ENCODE data around the gene CDC42.

CDC42 gene

DNA sequence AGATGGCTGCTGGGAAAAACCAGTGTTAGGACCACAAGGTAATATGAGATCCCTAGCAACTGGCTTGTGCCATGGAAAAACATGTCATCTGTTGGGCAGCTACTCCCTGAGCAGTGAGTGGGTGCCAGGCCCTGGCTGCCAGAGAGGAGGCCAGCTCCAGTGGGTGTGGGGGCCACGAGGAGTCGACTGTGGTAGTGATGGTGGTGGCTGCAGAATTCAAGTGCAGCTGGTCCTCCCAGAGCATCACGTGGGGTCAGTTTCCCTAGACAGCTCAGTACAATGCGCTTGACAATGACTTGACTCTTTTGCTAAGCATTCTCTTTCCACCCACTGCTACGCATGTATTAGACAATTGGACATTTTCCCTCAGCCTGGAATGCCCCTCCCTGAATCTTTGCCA lies 14.5 kb upstream of the CDC42 start:
- no peak for DNase-seq

DNA sequence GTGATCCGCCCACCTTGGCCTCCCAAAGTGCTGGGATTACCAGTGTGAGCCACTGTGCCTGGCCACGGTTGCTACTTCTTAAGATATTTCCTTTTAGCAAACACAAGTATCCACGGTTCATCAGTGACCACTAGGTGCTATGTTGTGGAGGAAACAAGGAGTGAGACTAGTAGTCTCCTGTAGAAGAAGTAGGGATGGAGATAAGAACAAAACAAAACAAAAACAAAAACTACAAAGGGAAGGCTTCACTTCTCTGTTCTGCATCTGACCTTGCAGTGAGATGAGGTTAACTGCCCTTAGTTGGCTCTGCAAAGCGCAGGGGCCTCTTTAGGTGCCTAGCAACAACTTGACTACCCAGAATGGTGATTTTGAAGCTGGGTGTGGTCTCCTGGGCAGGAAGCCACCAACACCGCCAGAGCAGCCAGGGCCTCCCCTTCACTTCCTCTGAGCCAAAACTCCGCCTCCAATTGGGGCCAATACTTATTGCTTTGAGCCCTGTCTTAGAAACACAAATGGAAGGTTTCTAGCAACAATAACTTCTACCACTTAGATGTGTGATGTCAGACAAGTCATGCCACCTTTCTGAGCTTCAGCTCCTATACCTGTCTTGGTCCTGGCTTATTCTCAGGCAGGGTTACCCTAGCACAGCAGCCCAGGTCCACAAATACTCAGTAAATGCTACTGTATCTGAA lies 12.8 kb upstream of the CDC42 start:
- peak; percentile 65 to 83 for DNase-seq

DNA sequence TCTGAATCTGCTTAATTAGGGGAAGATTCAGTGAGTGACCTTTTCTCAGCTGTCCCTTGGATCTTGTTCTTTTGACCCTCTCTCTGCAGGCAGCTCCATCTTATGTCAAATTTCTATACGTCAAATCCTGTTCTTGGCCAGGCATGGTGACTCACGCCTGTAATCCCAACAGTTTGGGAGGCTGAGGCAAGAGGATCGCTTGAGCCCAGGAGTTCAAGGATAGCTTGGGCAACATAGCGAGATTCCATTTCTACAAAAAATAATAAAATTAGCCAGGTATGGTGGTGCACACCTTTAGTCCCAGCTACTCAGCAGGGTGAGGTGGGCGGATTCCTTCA lies 12.3 kb upstream of the CDC42 start:
- no peak for DNase-seq

DNA sequence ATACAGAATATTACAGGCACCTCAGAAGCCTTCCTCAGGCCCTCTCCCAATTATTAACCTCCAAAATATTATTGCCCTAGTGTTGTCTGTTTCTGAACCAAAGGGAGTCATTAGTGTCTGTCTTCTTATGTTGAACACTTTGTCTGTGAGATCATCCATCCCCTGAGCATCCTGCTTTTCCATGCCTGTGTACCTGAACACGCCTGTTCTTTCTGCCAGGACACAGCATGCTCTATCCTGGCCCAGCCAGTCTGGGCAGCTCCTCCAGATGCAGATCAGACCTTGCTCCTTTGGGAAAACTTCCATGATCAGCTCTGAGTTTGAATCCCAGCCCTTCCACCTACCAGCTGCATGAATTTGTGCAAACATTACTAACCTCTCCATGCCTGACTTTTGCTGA lies 11.0 kb upstream of the CDC42 start:
- no peak for DNase-seq

DNA sequence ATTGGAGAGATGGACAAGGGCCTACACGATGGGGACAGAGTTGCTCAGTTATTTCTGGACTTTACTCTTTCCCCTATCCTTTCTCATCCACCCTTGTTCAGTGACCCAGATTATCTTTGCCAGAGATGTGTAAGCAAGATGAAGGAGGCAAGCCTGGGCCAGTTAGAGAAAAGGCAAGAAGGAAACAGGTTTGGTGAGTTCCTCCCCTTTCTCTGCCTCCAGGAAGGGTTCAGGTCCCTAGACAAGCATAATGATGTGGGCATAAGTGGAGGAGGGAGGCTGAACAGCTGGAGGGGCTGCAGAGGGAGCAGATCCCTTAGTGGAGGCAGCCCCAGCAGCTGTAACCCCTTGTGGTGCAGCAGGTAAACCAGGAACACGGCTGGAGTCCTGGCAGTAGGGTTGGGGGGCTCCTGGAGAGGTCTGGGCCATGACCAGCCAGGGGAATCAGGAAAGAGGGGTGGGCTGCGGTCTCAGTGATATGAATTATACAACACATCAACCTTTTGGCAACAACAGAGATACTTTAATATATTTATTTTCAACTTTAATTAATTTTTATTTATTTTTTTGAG lies 9.2 kb upstream of the CDC42 start:
- no peak for DNase-seq

DNA sequence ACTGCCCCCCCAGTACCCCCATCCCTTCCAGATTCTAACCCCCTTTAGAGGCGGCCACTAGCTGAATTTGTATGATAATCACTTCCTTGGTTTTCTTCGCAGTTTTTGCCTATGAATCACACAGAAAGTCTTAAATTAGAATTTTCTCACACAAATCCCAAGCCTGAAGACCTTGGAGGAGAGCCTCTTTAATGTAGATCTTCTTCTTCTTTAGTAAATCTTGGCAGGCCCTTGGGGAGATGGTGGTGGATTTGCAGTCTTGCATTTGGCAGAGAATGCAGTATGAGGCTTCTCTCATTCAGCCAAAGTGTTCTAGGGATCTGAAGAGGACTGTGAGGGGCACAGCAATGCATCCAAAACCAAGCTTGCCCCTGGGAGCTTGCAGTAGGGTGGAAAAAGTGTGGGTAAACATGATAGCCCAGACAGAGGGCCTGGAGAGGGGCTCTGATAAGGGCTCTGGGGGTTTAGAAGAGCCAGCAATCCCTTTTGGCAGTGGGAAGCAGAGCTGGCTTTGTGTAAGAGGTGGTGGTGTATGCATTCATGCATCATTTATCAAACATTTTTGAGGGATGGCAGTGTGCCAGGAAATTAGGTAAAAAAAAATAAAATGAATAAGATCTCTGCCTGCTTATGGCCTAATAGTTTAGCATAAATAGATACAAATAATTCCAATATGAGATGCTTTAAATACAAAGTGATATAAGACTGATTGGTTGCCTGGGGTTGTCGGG lies 7.7 kb upstream of the CDC42 start:
- DNase-seq: peak; percentile 66 to 79

DNA sequence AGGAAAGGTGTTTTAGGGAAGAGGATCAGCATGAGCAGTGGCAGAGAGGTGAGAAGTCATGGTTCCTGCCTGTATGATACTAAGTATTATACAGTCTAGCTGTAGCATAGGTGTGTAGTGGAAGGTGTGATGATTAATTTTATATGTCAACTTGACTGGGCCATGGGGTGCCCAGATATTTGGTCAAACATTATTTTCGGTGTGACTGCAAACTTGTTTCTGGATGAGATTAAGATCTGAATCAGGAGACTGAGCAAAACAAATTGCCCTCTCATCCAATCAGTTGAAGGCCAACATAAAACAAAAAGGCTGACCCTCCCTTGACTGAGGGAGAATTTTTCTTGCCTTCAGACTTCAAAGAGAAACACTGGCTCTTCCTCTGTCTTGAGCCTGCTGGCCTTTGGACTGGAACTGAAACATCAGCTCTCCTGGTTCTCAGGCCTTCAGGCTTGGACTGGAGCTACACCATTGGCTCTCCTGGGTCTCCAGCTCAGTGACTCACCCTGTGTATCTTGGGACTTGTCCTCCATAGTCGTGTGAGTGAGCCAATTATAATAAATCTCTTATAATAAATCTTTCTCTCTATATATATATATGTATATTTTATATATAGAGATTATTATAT lies 6.8 kb upstream of the CDC42 start:
- peak in 1 of 2 experiments; percentile 20 for DNase-seq

DNA sequence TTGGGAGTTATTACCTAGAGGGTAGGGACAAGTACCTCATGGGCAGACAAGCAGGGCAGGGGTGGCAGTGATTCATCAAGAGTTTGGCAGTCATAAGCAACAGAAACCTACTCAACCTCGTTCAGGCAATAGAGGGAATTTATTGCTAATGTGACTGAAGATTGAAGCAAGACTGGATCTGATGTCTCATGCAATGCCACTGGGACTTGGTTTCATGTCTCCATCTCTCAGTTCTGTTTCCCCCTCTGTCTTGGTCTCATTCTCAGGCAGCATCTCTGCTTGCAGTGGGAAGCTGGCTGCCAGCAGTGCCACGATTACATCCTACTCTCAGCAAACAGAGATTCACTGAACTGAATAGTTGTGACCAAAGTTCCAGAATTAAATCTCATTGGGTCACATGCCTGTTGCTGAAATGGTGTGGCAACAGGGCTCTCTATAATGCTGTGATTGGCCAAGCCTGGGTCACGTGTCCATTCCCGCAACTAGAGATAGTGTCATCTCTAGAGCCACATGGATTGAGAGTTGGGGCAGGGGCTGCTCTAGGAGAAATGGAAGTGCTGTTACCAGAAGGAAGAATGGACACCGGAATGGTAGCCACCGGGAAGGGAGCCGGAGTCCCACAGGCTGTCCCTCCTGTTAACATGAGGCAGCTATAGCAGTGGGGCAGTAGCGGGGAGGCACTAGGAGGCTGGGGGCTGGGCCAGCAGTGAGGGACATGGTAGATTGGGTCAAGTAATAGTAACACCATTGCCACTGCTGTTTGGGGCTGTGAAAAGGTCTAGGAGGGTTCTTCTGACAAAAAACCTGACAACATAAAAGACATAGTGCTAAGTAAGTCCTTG lies 3.9 kb upstream of the CDC42 start:
- DNase-seq: no peak

DNA sequence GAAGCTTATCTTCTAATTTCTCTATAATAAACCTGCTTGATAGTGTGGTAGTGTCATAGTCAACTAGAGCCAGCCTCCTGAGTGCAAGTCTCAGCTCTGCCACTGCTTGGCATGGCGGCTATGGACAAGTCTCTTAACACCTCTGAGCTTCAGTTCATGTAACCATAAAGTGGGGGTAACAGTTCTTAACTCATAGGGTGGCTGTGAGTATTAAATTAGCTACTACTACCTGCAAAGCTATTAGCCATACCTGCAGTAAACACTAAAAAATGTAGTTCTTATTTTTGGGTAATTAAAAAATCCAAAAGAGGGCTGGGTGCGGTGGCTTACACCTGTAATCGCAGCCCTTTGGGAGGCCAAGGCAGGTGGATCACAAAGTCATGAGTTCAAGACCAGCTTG lies 2.2 kb upstream of the CDC42 start:
- DNase-seq: no peak

DNA sequence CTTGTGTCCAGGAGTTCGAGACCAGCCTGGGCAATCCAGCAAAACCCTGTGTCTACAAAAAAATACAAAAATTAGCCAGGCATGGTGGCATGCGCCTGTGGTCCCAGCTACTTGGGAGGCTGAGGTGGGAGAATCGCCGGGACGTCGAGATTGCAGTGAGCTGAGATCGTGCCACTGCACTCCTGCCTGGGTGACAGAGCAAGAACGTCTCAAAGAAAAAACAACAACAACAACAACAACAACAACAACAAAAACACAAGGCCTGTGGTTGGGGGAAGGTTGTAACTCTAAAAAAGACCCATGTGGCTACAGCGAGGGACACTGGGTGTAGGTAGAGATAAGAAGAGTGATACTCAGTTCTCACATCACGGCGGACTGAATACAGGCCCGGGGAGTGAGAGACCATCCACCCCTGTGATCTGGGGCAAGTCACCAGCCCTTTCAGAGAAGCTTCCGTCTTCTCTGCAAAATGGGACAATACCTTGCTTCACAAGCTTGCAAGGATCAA lies 848 bp upstream of the CDC42 start:
- DNase-seq: no peak

DNA sequence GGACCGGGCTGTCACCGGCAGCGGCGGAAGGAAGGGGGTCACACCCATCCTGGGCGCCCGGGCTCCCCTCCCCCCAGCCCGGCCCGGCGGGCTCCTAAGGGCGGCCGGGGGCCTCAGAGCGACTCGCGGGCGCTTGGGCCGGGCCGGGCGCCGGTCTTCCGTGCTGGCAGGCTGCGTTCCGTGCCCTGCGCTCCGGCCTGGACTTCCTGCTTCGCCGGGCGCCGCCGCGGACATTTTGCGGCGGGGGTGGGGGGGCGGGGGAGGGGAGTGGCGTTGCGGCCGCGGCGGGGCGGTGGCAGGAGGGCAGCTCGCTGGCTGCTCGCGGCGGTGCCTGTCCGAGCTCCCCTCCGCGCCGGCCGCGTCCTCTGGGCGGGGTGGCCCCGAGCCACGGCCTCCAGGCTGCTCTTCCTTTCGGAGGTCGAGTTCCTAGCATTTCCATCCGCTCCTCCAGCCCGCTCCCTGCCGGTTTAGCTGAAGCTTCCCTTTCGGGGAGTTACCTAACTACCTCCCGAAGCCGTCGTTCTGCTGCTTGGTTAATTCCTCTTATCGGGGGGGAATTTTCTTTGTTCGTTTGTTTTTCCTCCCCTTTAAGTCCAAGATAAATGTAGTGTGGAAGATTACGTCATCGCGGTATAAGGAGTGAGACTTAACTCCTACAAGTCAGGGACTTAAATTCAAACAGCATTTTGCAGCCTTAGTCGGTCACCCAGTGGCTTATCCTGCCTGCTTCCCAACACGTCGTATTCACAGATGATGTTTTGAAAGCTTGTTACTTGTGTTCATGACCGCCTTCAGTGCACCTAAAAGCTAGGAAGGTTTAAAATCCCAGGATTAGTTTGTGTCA lies 730 bp downstream of the CDC42 start:
- DNase-seq: peak in 1 of 2 experiments; percentile 60

DNA sequence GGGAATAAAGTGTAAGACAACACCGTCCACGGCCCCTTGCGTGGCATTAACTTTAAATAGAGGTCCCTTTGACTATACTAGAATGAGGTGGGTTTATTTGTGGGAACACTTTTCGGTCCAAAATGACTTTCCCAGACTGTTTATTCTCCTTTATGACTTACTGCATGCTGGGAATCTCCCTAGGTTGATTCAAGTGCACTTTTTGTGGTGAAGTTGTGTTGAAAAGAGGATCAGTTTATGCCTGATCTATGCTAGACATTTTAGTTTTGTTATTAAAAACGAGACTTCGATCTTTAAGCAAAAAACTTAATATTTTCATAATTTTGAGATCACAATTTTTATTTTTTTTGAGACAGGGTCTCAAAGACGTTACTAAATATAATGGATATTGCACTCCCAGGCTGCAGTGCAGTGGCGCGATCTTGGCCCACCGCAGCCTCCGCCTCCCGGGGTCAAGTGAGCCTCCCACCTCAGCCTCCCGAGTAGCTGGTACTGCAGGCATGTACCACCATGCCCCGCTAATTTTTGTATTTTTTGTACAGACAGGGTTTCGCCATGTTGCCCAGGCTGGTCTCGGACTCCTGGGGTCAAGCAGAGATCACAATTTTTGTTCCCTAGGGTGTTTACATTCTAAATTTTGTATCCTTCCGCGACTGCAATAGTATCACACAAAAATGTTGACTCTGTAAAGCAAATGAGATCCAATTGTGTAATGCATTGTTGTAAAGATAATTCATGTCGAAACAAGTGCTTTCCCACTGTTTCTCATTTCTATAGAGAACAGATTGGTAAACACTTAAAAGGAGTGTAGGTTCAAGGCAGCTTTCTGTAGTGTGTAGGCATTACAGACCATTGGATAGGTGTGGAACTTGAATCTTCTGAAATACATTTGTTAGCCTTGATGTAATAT lies 1.6 kb downstream of the CDC42 start:
- no peak for DNase-seq

DNA sequence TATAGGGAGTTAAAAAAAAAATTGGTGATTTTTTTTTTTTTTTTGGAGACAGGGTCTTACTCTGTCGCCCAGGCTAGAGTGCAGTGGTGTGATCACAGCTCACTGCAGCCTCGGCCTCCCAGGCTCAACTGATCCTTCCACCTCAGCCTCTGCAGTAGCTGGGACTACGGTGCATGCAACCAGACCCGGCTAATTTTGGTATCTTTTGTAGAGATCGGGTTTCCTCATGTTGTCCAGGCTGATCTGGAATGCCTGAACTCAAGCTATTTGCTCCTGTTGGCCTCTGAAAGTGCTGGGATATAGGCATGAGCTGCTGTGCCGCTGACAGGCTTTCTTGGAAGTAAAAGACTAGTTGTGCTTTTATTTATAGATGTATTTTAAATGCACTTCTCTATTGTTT lies 3.0 kb downstream of the CDC42 start:
- no peak for DNase-seq

DNA sequence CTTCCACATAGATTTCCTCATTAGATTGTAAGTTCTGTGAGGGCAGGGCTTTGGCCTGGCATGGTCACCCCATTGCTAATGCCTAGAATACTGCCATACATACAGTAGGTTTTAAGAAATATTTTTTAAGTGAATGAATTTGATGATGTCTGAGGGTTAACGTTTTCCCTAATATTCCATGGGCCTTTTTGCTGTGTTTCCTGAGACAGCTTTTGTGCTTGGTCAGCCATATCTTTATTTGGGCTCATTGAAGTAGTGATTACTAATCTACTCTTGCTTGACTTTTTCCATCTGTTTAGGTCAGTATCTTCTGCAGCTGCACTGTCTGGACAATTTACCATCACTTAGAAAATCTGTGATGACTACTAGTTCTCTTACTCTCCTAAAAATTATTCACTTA lies 3.5 kb downstream of the CDC42 start:
- DNase-seq: no peak

DNA sequence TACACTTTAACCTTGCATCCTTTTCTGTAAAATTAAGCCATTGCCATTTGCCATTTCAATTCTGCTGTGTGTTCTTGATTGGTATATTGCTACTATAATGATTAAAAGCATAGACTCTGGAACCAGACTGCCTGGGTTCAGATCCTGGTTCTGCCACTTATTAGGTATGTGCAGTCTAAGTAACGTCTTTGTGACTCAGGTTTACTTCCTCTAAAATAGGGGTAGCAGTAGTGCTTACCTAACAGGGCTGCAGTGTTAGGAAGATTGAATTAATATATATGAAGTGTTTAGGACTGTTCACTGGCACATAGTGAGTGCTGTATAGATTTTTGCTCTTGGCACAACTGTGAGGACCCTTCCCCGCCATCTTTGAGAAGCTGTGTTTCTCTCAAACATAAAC lies 4.4 kb downstream of the CDC42 start:
- no peak for DNase-seq

DNA sequence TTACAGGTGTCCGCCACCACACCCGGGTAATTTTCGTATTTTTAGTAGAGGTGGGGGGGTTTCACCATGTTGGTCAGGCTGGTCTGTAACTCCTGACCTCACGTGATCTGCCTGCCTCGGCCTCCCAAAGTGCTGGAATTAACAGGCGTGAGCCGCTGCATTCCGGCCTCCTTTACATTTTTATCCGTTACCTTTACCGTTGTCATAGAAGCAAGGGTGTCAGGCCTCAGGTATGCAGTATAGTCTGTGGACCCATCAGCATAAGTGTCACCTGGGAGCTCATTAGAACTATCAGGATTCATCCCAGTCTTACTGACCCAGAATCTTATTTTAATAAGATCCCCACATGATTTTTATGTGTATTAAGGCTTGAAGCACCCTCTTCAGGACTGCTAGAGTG lies 5.4 kb downstream of the CDC42 start:
- DNase-seq: no peak

DNA sequence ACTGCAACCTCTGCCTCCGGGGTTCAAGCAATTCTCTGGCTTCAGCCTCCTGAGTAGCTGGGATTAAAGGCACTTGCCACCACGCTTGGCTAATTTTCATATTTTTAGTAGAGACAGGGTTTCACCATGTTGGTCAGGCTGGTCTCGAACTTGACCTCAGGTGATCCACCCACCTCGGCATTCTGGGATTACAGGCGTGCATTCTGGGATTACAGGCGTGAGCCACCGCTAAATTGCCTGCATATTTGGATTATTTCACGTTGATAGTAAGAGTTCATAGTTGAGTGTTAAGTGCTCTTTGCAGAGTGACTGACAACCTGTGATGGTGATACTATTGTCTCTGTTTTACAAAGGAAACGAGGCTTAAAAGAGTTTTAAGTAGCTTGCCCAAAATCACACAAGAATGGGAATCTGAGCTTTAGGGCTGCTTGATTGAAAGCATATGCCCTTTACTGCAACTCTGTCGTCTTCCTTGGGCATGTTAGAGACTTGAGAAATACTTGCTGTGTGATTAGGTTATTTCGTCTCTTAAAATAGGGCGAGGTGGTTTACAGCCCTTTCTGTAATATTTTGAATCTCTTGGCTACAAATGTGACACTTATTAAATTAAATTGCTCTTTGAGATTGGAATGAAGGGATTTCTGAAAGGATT lies 12.4 kb downstream of the CDC42 start:
- no peak for DNase-seq

DNA sequence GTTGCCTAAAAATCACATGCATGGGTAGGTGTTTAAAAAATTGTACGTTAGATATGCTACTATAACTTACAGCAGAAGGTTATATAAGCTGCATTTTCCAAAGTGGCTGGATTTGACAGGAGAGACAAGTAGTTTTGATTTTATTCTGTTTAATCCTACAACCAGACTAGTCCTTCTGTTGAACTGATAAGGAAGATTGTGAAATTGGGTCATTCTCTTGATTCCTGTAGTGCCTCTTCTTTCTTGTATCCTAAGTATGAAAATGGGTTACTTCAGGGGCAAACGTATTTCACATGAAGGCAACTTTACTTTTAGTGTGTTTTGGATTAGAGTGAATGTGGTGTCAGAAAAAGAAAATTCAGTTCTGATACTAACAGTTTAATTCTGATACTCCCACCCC lies 19.0 kb downstream of the CDC42 start:
- DNase-seq: no peak

DNA sequence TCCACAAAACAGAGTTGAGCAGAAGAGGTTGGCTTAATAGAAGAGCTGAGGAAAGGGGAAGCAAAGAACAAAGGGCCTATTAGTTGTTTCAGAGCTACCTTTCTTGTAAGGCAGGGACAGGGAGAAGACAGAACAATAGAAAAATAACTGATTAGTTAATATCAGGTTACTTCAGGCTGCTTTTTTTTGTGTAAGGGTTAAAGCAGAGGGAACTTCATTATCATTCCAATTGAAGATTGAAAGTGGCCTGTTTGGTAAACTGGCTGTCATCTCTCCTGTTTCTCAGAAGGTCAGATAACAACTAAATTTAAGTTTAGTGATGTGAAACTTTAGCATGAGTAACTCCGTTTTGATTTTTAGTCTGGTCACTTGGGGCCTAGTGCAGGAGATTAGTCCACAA lies 22.3 kb downstream of the CDC42 start:
- no peak for DNase-seq

DNA sequence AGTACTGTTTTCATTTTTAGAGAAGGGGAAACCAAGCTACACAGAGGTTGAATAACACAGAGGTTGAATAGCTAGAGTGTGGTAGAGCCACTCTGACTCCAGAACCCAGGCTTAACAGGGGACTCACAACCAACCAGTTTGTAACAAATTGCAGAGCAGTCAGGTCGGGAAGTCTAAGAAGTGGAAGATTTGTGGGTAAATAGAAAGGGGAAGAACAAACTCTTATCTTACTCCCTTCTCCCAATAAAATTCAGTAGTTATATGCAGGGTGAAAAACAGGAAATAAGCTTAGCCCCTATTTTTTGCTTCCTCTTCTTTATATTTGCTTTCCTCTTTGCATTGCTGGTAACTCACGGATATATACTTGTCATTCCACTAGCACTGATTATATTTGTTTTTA lies 23.2 kb downstream of the CDC42 start:
- DNase-seq: no peak
